A673 (cell line): ENCODE measurements around the gene NRXN2. TPM values are rescaled to one million over a fixed set of nuclear protein-coding genes. Genes with fewer than 3 reads are reported as not detected.

ENCODE experiments used
- BruUV-seq: library from RNA; stranded (reverse); fragments of 400-500 nt; replicated peaks from 2 replicates; lab custom pipeline; 2021; lab: Mats Ljungman, UMichigan
- CTCF ChIA-PET: fragments of 300-600 bp; sonication (Branson Sonifier 250); formaldehyde crosslinking; loops from one replicate; lab custom pipeline; 2022; ENCODE audit warnings: antibody characterized with exemption; lab: Charles Lee
- POLR2A ChIA-PET: fragments of 300-600 bp; sonication (Branson Sonifier 250); formaldehyde crosslinking; loops from one replicate; lab custom pipeline; 2022; ENCODE audit warnings: antibody characterized with exemption; ENCODE audit not compliant: low non-redundant PET; lab: Charles Lee
- DNase-seq: peaks from one replicate; pipeline ENCODE4 v3.0.0-alpha.2; 2015; ENCODE audit warnings: low spot score
- H3K27ac ChIP-seq: fragments of 200-600 bp; sonication (generic); 2 replicates; pipeline ENCODE4 v1.5.1; 2016; ENCODE audit warnings: mixed run types, low read depth, mild to moderate bottlenecking, mixed read lengths, antibody characterized with exemption, low read length; ENCODE audit not compliant: poor library complexity, severe bottlenecking
- H3K27me3 ChIP-seq: fragments of 200-600 bp; sonication (generic); replicated peaks from 2 replicates; pipeline ENCODE4 v1.6.1; 2017; ENCODE audit warnings: mixed run types, low read depth, mild to moderate bottlenecking, mixed read lengths, antibody characterized with exemption, low read length; ENCODE audit not compliant: insufficient read depth, poor library complexity
- H3K36me3 ChIP-seq: fragments of 200-600 bp; sonication (generic); 2 replicates; pipeline ENCODE4 v1.6.1; 2016; ENCODE audit warnings: mixed run types, mild to moderate bottlenecking, mixed read lengths, antibody characterized with exemption, low read length; ENCODE audit not compliant: insufficient read depth, poor library complexity, severe bottlenecking
- H3K4me1 ChIP-seq: fragments of 200-600 bp; sonication (generic); 2 replicates; pipeline ENCODE4 v1.6.1; 2017; ENCODE audit warnings: mixed run types, mild to moderate bottlenecking, mixed read lengths, antibody characterized with exemption, low read length; ENCODE audit not compliant: insufficient read depth, poor library complexity, severe bottlenecking
- H3K4me3 ChIP-seq: fragments of 200-600 bp; sonication (generic); 2 replicates; pipeline ENCODE4 v1.5.1; 2016; ENCODE audit warnings: low read depth, mixed run types, mild to moderate bottlenecking, mixed read lengths, low read length; ENCODE audit not compliant: poor library complexity, severe bottlenecking
- H3K9me3 ChIP-seq: fragments of 200-600 bp; sonication (generic); 2 replicates; pipeline ENCODE4 v1.6.1; 2016; ENCODE audit warnings: mixed run types, low read depth, mild to moderate bottlenecking, mixed read lengths, antibody characterized with exemption, low read length; ENCODE audit not compliant: poor library complexity, severe bottlenecking
- EZH2 ChIP-seq: fragments of 200-600 bp; sonication (generic); IDR thresholded peaks from 2 replicates; pipeline ENCODE4 v1.6.1; 2017; ENCODE audit warnings: borderline replicate concordance, low read depth, mild to moderate bottlenecking, mixed read lengths, antibody characterized with exemption, low read length; ENCODE audit not compliant: poor library complexity, severe bottlenecking
- intact Hi-C: fragments of 100-400 bp; cut with micrococcal nuclease; formaldehyde crosslinking; loops from one replicate; pipeline ENCODE4 v1.10.0; 2022; ENCODE audit not compliant: unreplicated experiment
- total RNA-seq: library from RNA; stranded (reverse); gene quantifications from 2 replicates; pipeline ENCODE4 v1.2.3, GENCODE V29; 2021
- TF ChIP-seq, protein P1 (sequence below): fragments of 300-800, 200-600 bp; sonication (generic); conservative IDR thresholded peaks from 2 replicates; pipeline ENCODE4 v1.5.1; 2017; ENCODE audit warnings: low read depth, mild to moderate bottlenecking, antibody characterized with exemption, low read length, moderate library complexity, mixed read lengths

NRXN2 gene
- total RNA-seq, 1 experiment from 2014 or later, result 5.0 TPM

DNA sequence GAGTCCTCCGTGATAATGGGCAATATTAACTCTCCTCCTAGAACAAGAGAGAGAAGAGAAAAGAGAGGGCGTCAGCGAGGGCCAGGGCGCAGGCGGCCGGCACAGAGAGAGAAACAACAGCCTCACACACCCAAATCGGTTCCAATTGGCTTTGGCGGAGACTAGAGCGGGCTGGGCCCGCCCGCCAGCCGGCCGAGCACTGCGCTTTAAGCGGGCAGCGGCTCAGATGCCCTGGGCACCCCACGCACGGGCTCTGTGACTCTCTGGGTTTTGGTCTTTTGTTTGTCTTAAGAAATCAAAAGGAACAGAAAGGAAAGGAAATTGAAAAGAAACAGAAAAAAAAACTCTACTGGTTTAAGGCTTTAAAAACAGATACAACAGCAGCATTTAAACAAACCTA lies 115.0 kb downstream of the NRXN2 start:
- peak; percentile 30 for DNase-seq
- no peaks in the 10 kb centered on the region for H3K4me1 ChIP-seq
- POLR2A ChIA-PET, result no interaction called here
- no peaks in the 10 kb centered on the region for H3K36me3 ChIP-seq
- H3K27me3 ChIP-seq, result no peaks in the 10 kb centered on the region
- CTCF ChIA-PET, result interaction anchor here (0.7 kb wide), 1 partner anchor 277 kb away, joined by 5 read pairs; no protein-coding TSS in a partner anchor
- TF ChIP-seq EZH2, result no peak
- TF ChIP-seq, protein P1, sequence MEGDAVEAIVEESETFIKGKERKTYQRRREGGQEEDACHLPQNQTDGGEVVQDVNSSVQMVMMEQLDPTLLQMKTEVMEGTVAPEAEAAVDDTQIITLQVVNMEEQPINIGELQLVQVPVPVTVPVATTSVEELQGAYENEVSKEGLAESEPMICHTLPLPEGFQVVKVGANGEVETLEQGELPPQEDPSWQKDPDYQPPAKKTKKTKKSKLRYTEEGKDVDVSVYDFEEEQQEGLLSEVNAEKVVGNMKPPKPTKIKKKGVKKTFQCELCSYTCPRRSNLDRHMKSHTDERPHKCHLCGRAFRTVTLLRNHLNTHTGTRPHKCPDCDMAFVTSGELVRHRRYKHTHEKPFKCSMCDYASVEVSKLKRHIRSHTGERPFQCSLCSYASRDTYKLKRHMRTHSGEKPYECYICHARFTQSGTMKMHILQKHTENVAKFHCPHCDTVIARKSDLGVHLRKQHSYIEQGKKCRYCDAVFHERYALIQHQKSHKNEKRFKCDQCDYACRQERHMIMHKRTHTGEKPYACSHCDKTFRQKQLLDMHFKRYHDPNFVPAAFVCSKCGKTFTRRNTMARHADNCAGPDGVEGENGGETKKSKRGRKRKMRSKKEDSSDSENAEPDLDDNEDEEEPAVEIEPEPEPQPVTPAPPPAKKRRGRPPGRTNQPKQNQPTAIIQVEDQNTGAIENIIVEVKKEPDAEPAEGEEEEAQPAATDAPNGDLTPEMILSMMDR, result no peak
- BruUV-seq, result no TSS peak
- H3K9me3 ChIP-seq, result no peaks in the 10 kb centered on the region
- intact Hi-C loops, result no loop called here
- H3K4me3 ChIP-seq, result no peak overlapping the region
- no peak overlapping the region for H3K27ac ChIP-seq

DNA sequence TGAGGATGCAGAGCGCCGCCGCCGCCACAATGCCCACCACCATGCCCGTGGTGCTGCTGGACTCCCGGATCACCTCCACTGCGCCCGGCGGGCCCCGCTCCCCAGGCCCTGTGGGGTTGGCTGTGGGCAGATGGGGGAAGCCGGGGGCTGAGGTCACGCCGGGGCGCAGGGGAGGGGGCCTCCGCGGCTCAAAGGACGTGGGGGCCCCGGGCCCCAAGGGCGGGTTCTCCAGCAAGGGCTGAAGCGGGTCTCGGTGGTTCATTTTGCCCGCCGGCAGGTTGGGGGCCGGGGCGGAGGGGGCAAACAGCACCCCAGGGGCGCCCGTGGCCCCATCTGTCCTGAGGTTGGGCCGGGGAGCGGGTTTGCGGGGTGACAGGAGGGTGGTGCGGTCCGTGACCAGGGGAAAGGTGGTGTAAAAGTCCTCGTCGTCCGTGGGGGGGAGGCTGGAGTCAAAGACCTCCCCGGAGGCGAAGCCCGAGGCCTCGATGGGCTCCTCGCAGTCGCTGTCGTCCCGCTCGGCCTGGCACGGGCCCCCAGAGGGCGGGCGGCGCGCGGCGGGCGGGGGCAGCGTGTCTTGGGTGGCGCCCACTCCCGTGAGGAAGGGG lies 115.5 kb downstream of the NRXN2 start:
- Histone ChIP-seq H3K4me3 (no peak overlapping the region), H3K4me1 (no peaks in the 10 kb centered on the region), H3K27me3 (no peaks in the 10 kb centered on the region), H3K9me3 (no peaks in the 10 kb centered on the region), H3K36me3 (no peaks in the 10 kb centered on the region), H3K27ac (no peak overlapping the region)
- DNase-seq, result no peak
- intact Hi-C loops, result no loop called here
- TF ChIP-seq EZH2, result no peak
- TF ChIP-seq, protein P1, result no peak
- no TSS peak for BruUV-seq
- CTCF ChIA-PET, result no interaction called here
- POLR2A ChIA-PET, result no interaction called here

DNA sequence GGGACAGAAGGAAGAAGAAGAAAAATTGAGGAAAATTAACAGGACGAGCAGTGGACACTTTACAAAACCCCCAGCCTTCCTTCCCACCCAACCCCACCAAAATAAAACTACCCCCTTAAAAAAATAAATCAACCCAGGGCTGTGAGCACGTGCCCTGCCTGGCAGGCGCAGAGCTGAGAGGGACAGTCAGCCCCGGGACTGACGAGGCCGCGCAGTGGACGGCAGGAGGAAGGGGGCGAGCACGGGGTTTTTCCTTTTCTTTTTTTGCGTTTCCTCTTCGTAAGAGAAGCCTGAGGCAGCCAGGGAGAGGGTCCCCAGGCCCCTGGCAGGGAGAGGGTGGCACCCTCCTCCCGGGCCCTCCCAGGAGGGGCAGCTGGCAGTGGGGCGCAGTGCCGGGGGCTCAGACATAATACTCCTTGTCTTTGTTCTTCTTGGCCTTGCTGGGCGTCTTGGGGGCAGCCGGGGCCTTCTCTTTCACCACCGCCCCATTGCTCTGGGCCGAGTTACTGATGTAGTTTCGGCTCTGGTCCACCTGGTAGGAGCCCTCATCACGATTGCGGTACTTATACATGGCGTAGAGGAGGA lies 116.1 kb downstream of the NRXN2 start:
- ChIA-PET CTCF (no interaction called here), POLR2A (no interaction called here)
- H3K27me3 ChIP-seq, result no peaks in the 10 kb centered on the region
- intact Hi-C loops, result no loop called here
- no peaks in the 10 kb centered on the region for H3K9me3 ChIP-seq
- H3K27ac ChIP-seq, result no peak overlapping the region
- no peaks in the 10 kb centered on the region for H3K36me3 ChIP-seq
- H3K4me3 ChIP-seq, result no peak overlapping the region
- no peak for DNase-seq
- no TSS peak for BruUV-seq
- no peak for TF ChIP-seq EZH2
- TF ChIP-seq, protein P1, result no peak
- H3K4me1 ChIP-seq, result no peaks in the 10 kb centered on the region
